Suprapubic skin (tissue), 3 donors: ENCODE measurements around the gene ATP9B.

Source experiments
- EP300 ChIP-seq: sonication (generic); formaldehyde crosslinking; IDR thresholded peaks from one replicate; pipeline ENCODE4 v1.6.1; 2017; ENCODE audit warnings: antibody characterized with exemption
- POLR2A ChIP-seq, 2 donors: fragments of 450-650 bp; IDR thresholded peaks; one replicate each; pipeline ENCODE4 v1.6.1; 2017; ENCODE audit warnings: antibody characterized with exemption in 2 of 2, mild to moderate bottlenecking in 2 of 2, moderate library complexity in 2 of 2
- TF ChIP-seq, protein P1 (sequence below), 2 donors: fragments of 200-600 bp in 1 of 2; fragments of 450-650 bp in 1 of 2; sonication (generic) in 1 of 2; IDR thresholded peaks; one replicate each; pipeline ENCODE4 v1.5.1; 2016 to 2019; ENCODE audit warnings: antibody characterized with exemption in 2 of 2, mild to moderate bottlenecking in 1 of 2, moderate library complexity in 1 of 2

DNA sequence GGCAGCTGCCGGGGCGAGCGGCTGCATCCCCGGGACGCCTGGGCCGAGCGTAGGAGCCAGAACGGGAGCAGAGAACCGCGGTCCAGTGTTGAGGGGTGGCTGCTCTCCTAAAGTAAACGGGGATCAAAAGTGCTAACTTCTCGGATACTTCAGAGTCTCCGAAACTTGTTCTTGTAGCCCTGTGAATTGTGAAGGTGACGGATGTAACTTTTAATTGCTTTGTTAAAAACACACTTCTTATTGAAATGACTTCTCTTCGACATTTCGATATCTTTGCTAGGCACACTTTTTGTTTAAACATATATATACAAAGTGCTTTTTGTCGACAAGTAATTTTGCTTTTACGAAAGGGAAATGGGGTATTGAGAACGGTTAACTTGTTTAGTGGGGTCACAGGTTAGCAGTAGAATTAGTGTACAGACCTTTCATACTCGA is 540 bp downstream of the ATP9B start:
- TF ChIP-seq EP300 (no peak), POLR2A (IDR thresholded peaks at IDR 0.05) (no peak)
- TF ChIP-seq, protein P1, sequence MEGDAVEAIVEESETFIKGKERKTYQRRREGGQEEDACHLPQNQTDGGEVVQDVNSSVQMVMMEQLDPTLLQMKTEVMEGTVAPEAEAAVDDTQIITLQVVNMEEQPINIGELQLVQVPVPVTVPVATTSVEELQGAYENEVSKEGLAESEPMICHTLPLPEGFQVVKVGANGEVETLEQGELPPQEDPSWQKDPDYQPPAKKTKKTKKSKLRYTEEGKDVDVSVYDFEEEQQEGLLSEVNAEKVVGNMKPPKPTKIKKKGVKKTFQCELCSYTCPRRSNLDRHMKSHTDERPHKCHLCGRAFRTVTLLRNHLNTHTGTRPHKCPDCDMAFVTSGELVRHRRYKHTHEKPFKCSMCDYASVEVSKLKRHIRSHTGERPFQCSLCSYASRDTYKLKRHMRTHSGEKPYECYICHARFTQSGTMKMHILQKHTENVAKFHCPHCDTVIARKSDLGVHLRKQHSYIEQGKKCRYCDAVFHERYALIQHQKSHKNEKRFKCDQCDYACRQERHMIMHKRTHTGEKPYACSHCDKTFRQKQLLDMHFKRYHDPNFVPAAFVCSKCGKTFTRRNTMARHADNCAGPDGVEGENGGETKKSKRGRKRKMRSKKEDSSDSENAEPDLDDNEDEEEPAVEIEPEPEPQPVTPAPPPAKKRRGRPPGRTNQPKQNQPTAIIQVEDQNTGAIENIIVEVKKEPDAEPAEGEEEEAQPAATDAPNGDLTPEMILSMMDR (IDR thresholded peaks at IDR 0.05): no peak
